ENCODE measurements around the gene DAAM1.
A peak's percentile ranks its signal among the peaks of the same experiment; 100 is the strongest.

DAAM1 gene

DNA sequence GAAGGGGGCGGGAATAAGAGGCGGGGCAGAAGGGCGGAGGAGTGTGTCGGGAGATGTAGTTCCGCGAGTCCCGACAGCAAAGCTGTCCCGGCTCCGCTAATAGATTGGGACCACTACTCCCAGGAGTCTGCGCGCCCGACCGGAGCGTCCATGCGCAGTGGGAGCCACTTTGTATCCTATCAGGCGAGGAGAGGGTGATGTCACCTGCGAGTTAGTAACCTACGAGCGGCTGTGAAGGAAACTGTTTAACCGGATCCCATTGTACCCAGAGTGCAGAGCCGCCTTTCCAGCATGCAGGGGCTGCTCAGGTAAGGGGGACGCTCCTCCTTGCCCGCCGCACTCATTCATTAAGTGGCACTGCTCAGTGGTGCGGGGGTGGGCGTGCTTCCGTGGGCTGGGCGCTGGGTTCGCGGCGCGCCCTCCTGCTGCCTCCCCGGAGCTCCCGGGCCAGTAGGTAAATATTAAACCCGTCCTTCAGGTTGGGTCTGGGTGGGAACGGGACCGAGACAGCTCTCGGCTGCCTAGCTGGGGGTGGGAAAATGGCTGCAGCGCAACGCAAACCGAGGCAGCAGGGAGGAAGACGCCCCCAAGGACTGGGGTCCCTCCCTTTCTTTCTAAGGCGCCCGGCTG, at the start of gene DAAM1:
Gene DAAM1 (plus strand): TSS at position 207 of the 630 bp plus-strand sequence. CDS start 74,811 bp downstream, outside the sequence.
- peak; percentile 98 for DNase-seq

- no peak for DNase-seq
Measured at GRCh38 chr14:59139324-59139723, 49.1 kb upstream of the DAAM1 start.

- DNase-seq, result no peak
Measured at GRCh38 chr14:59140106-59140843, 48.2 kb upstream of the DAAM1 start.

DNA sequence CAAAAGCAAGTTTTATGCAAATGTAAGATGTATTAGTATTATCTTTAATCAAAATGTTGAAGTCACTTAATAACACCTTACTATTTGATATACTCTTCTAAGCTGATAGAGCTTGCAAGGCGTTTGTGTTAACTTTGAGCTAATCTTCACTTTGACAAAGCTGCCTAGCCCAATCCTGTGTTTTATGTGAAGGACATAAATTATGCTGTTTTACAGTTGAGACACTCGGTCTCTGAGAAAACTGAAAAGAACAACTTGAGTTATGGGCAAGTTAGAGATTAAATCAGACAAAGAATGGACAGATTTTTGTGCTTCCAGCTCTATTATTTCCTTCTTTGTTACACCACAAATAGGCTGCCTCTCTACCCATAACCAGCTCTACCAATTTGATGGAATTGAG, 42.0 kb upstream of the DAAM1 start:
- DNase-seq, result no peak

DNA sequence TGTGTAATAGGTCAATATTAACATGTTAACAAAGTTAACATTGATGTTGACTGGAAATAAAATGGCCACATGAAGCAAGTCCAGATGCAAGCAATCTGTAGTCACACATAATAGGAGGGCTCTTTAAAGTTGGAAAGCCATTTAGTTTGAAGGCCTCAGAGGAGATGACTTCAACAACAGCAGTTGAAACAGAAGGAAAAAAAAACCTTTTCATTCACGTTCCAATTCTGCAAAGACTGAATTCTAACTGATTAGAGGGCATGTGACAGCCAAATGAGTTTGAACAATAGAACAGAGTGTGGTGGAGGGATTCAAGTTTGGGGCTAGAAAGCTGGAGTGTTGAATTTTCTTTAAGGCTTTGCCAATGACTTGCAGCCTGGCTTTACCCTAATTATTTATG, 41.5 kb upstream of the DAAM1 start:
- DNase-seq, result no peak

DNA sequence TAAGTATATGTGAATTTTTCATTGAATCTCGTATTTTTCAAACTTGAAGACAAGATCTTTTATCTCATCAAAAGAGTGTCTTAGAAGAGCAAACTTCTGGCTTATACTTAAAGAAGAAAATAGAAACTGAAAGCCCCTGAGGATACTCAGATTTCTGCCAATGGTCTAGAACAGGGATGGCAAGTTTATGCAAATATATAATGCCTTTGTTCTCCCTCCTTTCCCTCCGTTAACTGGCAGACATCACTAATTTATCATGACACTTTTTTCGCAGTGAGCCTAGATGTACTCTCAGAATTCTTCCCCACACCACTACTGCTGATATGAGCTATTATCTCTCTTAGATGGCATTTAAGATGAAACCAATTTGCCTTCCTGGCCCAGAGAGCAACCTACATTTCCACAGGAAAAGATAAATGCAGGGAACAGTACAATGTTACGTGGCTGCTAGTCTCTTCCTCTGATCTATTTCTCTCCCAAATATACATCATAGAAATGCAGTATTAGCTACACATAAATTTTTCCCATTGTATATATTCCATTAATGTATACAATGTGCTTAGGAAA, 40.0 kb upstream of the DAAM1 start:
- DNase-seq, result no peak

GRCh38 chr14:59150990-59151389, 37.5 kb upstream of the DAAM1 start:
- DNase-seq, result no peak

GRCh38 chr14:59154373-59154772, 34.1 kb upstream of the DAAM1 start:
- peak; percentile 15 for DNase-seq

- no peak for DNase-seq
Measured at GRCh38 chr14:59155886-59156285, 32.6 kb upstream of the DAAM1 start.

- no peak for DNase-seq
Measured at GRCh38 chr14:59159169-59159568, 29.3 kb upstream of the DAAM1 start.

DNA sequence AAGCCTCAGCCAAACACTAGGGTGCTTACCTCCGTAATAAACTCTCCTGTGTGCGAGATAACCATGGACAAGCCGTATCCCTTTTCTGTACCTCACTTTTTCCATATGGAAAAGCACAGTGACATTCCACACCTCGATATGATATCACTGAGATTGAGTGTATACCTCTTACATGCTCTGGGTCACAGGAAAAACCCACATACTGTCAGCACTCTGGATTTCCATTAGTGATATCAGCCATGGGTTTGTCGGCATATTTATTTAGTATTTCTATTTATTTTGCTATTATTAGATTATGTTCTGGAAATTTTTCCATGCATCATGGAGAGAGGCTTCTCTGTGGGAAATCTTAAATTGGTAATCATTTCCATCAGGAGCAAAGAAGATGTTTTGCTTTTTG, 28.0 kb upstream of the DAAM1 start:
- DNase-seq, result no peak

GRCh38 chr14:59161561-59162175, 26.8 kb upstream of the DAAM1 start:
- DNase-seq, result peak; percentile 30

- DNase-seq, result no peak
Measured at GRCh38 chr14:59166258-59166657, 22.2 kb upstream of the DAAM1 start.

DNA sequence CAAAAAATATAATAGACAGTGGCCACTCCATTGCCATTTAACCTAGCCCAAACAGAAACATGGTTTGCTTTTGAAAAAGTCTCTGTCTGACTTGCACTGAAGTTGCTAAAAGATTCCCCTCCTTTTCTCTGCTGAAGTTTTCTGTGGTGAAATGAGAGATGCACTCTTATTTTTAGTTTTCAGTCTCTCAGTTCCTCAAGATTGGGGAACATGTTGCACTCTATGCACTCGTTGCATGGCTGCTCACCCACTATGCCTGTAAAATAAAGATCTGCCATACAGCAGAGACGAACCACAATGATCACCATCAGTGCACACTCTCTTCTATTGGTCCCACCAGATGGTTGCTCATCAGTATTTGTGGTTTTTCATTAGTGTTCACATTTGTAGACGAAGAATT, 13.1 kb upstream of the DAAM1 start:
- DNase-seq, result no peak

GRCh38 chr14:59176765-59177164, 11.7 kb upstream of the DAAM1 start:
- no peak for DNase-seq

GRCh38 chr14:59177262-59177661, 11.2 kb upstream of the DAAM1 start:
- DNase-seq, result no peak

DNA sequence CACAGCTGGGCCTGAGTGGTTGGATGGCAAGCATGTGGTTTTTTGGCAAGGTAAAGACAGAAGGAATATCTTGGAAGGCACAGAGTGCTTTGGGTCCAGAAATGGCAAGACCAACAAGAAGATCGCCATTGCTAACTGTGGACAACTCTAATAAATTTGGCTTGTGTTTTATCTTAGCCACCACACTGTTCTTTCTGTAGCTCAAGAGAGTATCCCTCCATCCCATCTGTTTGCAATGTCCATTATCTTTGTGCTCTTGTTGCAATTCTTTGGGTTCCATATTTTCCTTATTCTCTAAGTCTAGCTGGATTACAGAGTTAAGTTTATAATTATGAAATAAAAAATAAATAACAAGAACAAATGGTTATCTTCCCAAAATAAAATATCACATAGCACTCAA, 6.7 kb upstream of the DAAM1 start:
- DNase-seq, result no peak

GRCh38 chr14:59182641-59183040, 5.8 kb upstream of the DAAM1 start:
- no peak for DNase-seq

DNA sequence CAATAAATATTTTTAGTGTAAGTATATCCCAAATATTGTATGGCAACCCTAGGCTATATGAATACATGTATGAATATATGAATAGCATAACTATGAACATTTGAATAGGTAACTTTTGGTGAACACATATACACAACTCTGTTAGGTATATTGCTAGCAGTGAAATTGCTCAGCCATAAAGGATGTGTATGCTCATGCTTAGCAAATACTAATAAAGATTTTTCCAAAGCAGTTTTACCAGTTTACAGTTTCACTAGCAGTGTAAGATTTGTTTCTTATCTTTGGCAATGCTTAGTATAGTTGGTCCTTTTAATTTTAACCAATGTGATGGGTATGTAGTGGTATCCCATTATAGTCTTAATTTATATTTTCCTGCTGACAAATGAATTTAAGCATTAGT, 5.3 kb upstream of the DAAM1 start:
- no peak for DNase-seq

GRCh38 chr14:59184396-59184795, 4.1 kb upstream of the DAAM1 start:
- DNase-seq, result no peak

- no peak for DNase-seq
Measured at GRCh38 chr14:59185676-59186075, 2.8 kb upstream of the DAAM1 start.

DNA sequence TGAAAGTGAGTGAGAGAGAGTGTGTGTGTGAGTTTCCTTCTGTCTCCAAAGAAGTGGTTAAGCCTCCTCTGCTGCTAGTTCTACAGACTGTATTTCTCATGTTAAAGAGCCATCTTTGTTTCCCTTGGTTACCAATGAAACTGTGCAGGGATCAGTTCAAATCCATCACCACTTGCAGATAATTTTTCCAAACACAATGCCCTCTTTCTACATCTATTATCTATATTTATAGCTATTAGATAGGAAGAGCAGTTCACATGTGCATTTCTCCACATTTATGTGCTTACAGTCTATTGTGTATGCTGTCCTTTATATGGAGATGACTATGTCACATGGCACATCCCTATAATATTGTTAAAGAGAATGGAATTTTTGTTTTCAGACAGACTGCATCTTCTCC, 2.2 kb upstream of the DAAM1 start:
- DNase-seq, result no peak

DNA sequence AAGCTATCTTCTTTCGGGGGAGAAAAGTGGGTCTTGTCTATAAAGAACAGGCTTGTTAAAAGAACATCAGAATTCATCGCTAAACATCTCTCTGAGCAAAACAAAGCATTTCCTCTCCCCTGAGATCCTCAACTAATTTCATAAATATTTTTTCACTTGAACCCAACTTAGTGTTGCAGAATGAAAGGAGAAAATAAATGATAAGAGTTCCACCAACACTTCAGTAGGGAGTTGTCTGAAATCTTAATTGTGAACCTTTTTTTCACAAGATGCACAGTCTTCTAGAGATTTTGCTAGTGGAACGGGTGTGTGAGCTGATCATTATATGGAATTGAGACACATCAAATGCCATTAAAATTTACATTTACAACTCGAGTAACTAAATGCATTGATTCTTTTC, 1.3 kb upstream of the DAAM1 start:
- no peak for DNase-seq
